Measurements from ENCODE around the gene HMGCR.

DNA sequence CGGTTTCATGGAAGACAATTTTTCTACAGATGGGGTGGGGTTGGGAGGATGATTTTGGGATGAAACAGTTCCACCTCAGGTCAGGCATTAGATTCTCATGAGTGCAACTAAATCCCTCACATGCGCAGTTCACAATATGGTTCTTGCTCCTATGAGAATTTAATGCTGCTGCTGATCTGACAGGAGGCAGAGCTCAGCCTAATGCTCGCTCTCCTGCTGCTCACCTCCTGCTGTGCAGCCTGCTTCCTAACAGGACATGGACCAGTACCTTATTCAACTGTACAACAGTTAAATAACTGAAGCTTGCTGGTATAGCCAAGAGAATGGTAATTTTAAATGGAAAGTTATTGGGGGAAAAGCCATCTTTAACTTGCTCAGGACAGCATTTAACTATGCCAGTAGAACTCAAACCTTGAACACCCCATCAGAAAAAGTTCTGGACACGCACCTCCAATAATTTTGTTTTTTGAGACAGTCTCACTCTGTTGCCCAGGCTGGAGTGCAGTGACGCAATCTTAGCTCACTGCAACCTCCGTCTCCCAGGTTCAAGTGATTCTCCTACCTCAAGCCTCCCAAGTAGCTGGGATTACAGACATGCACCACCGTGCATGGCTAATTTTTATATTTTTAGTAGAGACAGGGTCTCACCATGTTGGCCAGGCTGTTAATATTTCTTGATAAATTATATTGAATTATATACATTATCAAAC is 27.7 kb downstream of the HMGCR start:
- no peak for TF ChIP-seq RFX5 (IDR thresholded peaks at IDR 0.05; ENCODE audit: borderline replicate concordance, low read depth, low read length)
- TF ChIP-seq POLR2A (IDR thresholded peaks at IDR 0.05; ENCODE audit: control extremely low read depth in 1 of 2, low read depth in 2 of 2, low read length in 2 of 2) = no peak
- no peak for TF ChIP-seq CTCF (IDR thresholded peaks at IDR 0.05; ENCODE audit: control extremely low read depth in 1 of 3, insufficient read depth in 1 of 3, low read depth in 1 of 3, low read length in 3 of 3)
- TF ChIP-seq POLR2AphosphoS5 (IDR thresholded peaks at IDR 0.05; ENCODE audit: low read depth, low read length) = no peak
- TF ChIP-seq CHD1 (IDR thresholded peaks at IDR 0.05; ENCODE audit: low read depth, low read length) = no peak
- TF ChIP-seq CHD2 (IDR thresholded peaks at IDR 0.05; ENCODE audit: low read length) = no peak
- no peak for TF ChIP-seq TBP (IDR thresholded peaks at IDR 0.05; ENCODE audit: low read depth, low read length)
- no peak for TF ChIP-seq SIN3A (conservative IDR thresholded peaks at IDR 0.05 in 1 of 2, IDR thresholded peaks at IDR 0.05 in 1 of 2; ENCODE audit: low read depth in 1 of 2, low read length in 2 of 2)
- TF ChIP-seq GABPA (IDR thresholded peaks at IDR 0.05; ENCODE audit: borderline replicate concordance, insufficient read depth, low read length) = no peak
- no peak for TF ChIP-seq TEAD4 (IDR thresholded peaks at IDR 0.05; ENCODE audit: low read depth, low read length)
- TF ChIP-seq SP1 (IDR thresholded peaks at IDR 0.05; ENCODE audit: low read depth, low read length) = no peak
- no peak for TF ChIP-seq MAX (IDR thresholded peaks at IDR 0.05)
- no peak for TF ChIP-seq CEBPB (IDR thresholded peaks at IDR 0.05; ENCODE audit: low read depth, low read length)
